Skeletal muscle tissue (tissue), 4 donors: Measurements from ENCODE around the gene MAOB. TPM values are rescaled to one million over a fixed set of nuclear protein-coding genes. Genes with fewer than 3 reads are reported as not detected.

Source experiments
- H3K27ac ChIP-seq: one replicate; pipeline ENCODE4 v1.7.0; 2013; ENCODE audit warnings: mild to moderate bottlenecking, low read depth, low read length, inconsistent platforms
- H3K27me3 ChIP-seq, 3 donors: one replicate each; pipeline ENCODE4 v1.7.0; 2013; ENCODE audit warnings: low read length in 3 of 3; ENCODE audit not compliant: control insufficient read depth in 3 of 3, insufficient read depth in 3 of 3
- H3K36me3 ChIP-seq, 3 donors: one replicate each; pipeline ENCODE4 v1.7.0; 2013; ENCODE audit warnings: low read length in 3 of 3; ENCODE audit not compliant: control insufficient read depth in 3 of 3, insufficient read depth in 3 of 3
- H3K4me1 ChIP-seq, 3 donors: one replicate each; pipeline ENCODE4 v1.7.0; 2013; ENCODE audit warnings: low read length in 3 of 3, mild to moderate bottlenecking in 3 of 3; ENCODE audit not compliant: control insufficient read depth in 3 of 3, insufficient read depth in 3 of 3
- H3K4me3 ChIP-seq, 3 donors: one replicate each; pipeline ENCODE4 v1.7.0; 2013; ENCODE audit warnings: low read length in 3 of 3
- H3K9ac ChIP-seq, 3 donors: one replicate each; pipeline ENCODE4 v1.7.0; 2013; ENCODE audit warnings: low read length in 3 of 3, mild to moderate bottlenecking in 3 of 3, moderate library complexity in 2 of 3, low read depth in 1 of 3
- H3K9me3 ChIP-seq, 3 donors: one replicate each; pipeline ENCODE4 v1.7.0; 2013; ENCODE audit warnings: low read length in 3 of 3; ENCODE audit not compliant: control insufficient read depth in 3 of 3
- total RNA-seq: library from RNA; depleted of rRNA; stranded (reverse); fragments of >200 nt; gene quantifications from one replicate; pipeline ENCODE4 v1.2.3, GENCODE V29; 2014
- donor health status: Osteomylitis.

The MAOB gene
- total RNA-seq, 1 donor from 2014 or later = 1.0 TPM

- peak overlapping the region; percentile 51 to 84 (median 70) for H3K9ac ChIP-seq
- no peaks in the 10 kb centered on the region for H3K36me3 ChIP-seq
- H3K4me1 ChIP-seq = peaks cover 13 to 20% (median 15%) of the 10 kb centered on the region in 3 donors
- peak overlapping the region; percentile 69 to 74 (median 74) for H3K4me3 ChIP-seq
- peak overlapping the region; percentile 56 for H3K27ac ChIP-seq
- H3K27me3 ChIP-seq = peaks cover 0 to 9% (median 0%) of the 10 kb centered on the region in 3 donors
- H3K9me3 ChIP-seq = no peaks in the 10 kb centered on the region
Observed at GRCh38 chrX:43881410-43882293, 598 bp downstream of the MAOB start.

- Histone ChIP-seq H3K9ac (no peak overlapping the region), H3K27ac (no peak overlapping the region), H3K4me1 (peaks cover 13 to 20% (median 16%) of the 10 kb centered on the region in 3 donors), H3K9me3 (no peaks in the 10 kb centered on the region), H3K4me3 (peak overlapping the region in 2 of 3 donors; percentile 45 to 69), H3K27me3 (peaks cover 0 to 9% (median 0%) of the 10 kb centered on the region in 3 donors), H3K36me3 (no peaks in the 10 kb centered on the region)
Observed at GRCh38 chrX:43880425-43880824, 1.8 kb downstream of the MAOB start.

- no peaks in the 10 kb centered on the region for H3K9me3 ChIP-seq
- H3K9ac ChIP-seq = no peak overlapping the region
- no peaks in the 10 kb centered on the region for H3K36me3 ChIP-seq
- H3K27me3 ChIP-seq = peaks cover 0 to 9% (median 0%) of the 10 kb centered on the region in 3 donors
- H3K4me1 ChIP-seq = peaks cover 13 to 20% (median 18%) of the 10 kb centered on the region in 3 donors
- H3K4me3 ChIP-seq = peak overlapping the region in 2 of 3 donors; percentile 2 to 29
- peak overlapping the region; percentile 23 for H3K27ac ChIP-seq
Observed at GRCh38 chrX:43878906-43879526, 3.2 kb downstream of the MAOB start.

GRCh38 chrX:43876680-43877079, 5.6 kb downstream of the MAOB start:
- Histone ChIP-seq H3K36me3 (no peaks in the 10 kb centered on the region), H3K9ac (no peak overlapping the region), H3K27me3 (peaks cover 0 to 6% (median 0%) of the 10 kb centered on the region in 3 donors), H3K4me3 (no peak overlapping the region), H3K9me3 (no peaks in the 10 kb centered on the region), H3K27ac (no peak overlapping the region), H3K4me1 (peaks cover 13 to 15% (median 15%) of the 10 kb centered on the region in 3 donors)

GRCh38 chrX:43870758-43871419, 11.4 kb downstream of the MAOB start:
- H3K4me3 ChIP-seq = no peak overlapping the region
- H3K9ac ChIP-seq = no peak overlapping the region
- H3K27me3 ChIP-seq = peaks cover 0 to 2% (median 0%) of the 10 kb centered on the region in 3 donors
- peaks cover 0 to 12% (median 8%) of the 10 kb centered on the region in 3 donors for H3K4me1 ChIP-seq
- no peaks in the 10 kb centered on the region for H3K9me3 ChIP-seq
- H3K36me3 ChIP-seq = no peaks in the 10 kb centered on the region
- H3K27ac ChIP-seq = no peak overlapping the region

- Histone ChIP-seq H3K36me3 (no peaks in the 10 kb centered on the region), H3K9ac (no peak overlapping the region), H3K9me3 (no peaks in the 10 kb centered on the region), H3K27ac (no peak overlapping the region), H3K27me3 (peaks cover 0 to 2% (median 0%) of the 10 kb centered on the region in 3 donors), H3K4me3 (no peak overlapping the region), H3K4me1 (peaks cover 0 to 11% (median 8%) of the 10 kb centered on the region in 3 donors)
Observed at GRCh38 chrX:43870011-43870410, 12.2 kb downstream of the MAOB start.

GRCh38 chrX:43868791-43869190, 13.5 kb downstream of the MAOB start:
- Histone ChIP-seq H3K9ac (peak overlapping the region in 1 of 3 donors; percentile 40), H3K36me3 (no peaks in the 10 kb centered on the region), H3K4me3 (no peak overlapping the region), H3K27me3 (peaks cover 0 to 2% (median 0%) of the 10 kb centered on the region in 3 donors), H3K9me3 (no peaks in the 10 kb centered on the region), H3K27ac (no peak overlapping the region), H3K4me1 (peaks cover 0 to 10% (median 8%) of the 10 kb centered on the region in 3 donors)

- Histone ChIP-seq H3K4me3 (no peak overlapping the region), H3K9me3 (no peaks in the 10 kb centered on the region), H3K36me3 (no peaks in the 10 kb centered on the region), H3K27me3 (peaks cover 0 to 2% (median 0%) of the 10 kb centered on the region in 3 donors), H3K27ac (no peak overlapping the region), H3K9ac (no peak overlapping the region), H3K4me1 (peaks cover under 1 to 15% (median 8%) of the 10 kb centered on the region in 3 donors)
Observed at GRCh38 chrX:43866423-43866822, 15.8 kb downstream of the MAOB start.

- Histone ChIP-seq H3K4me3 (no peak overlapping the region), H3K27ac (no peak overlapping the region), H3K9ac (no peak overlapping the region), H3K9me3 (no peaks in the 10 kb centered on the region), H3K4me1 (peaks cover 5 to 17% (median 5%) of the 10 kb centered on the region in 3 donors), H3K36me3 (no peaks in the 10 kb centered on the region), H3K27me3 (peaks cover 0 to 2% (median 0%) of the 10 kb centered on the region in 3 donors)
Observed at GRCh38 chrX:43865791-43866190, 16.5 kb downstream of the MAOB start.
